Gastroesophageal sphincter (tissue), 3 donors: ENCODE data around the gene UPF2.

ENCODE experiments used
- POLR2A ChIP-seq, 2 donors: fragments of 450-650 bp; IDR thresholded peaks; one replicate each; pipeline ENCODE4 v1.6.1; 2017; ENCODE audit warnings: antibody characterized with exemption in 2 of 2, mild to moderate bottlenecking in 2 of 2, moderate library complexity in 1 of 2
- TF ChIP-seq, protein P1 (sequence below), 4 experiments: fragments of 200-600 bp in 2 of 4; fragments of 450-650 bp in 2 of 4; sonication (generic) in 1 of 4; IDR thresholded peaks; one replicate each; pipeline ENCODE4 v1.5.1; 2017 to 2019; ENCODE audit warnings: antibody characterized with exemption in 4 of 4, mild to moderate bottlenecking in 2 of 4, moderate library complexity in 2 of 4

DNA sequence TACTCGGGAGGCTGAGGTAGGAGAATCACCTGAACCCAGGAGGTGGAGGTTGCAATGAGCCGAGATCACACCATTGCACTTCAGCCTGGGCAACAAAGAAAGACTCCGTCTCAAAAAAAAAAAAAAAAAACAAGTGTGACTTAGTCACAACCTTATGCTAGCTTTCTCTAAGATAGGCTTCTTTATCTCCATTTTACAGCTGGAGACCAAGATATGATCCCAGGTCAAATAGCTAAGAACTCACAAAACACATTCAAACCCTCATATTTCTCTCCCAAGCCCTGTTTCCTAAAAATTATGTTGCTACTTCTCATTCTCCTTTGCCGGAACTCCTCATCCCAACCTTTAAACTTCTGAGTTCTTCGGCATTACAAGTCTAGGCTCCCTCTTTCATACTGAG lies 13.1 kb upstream of the UPF2 start:
- no peak for TF ChIP-seq POLR2A (IDR thresholded peaks at IDR 0.05)
- TF ChIP-seq, protein P1, sequence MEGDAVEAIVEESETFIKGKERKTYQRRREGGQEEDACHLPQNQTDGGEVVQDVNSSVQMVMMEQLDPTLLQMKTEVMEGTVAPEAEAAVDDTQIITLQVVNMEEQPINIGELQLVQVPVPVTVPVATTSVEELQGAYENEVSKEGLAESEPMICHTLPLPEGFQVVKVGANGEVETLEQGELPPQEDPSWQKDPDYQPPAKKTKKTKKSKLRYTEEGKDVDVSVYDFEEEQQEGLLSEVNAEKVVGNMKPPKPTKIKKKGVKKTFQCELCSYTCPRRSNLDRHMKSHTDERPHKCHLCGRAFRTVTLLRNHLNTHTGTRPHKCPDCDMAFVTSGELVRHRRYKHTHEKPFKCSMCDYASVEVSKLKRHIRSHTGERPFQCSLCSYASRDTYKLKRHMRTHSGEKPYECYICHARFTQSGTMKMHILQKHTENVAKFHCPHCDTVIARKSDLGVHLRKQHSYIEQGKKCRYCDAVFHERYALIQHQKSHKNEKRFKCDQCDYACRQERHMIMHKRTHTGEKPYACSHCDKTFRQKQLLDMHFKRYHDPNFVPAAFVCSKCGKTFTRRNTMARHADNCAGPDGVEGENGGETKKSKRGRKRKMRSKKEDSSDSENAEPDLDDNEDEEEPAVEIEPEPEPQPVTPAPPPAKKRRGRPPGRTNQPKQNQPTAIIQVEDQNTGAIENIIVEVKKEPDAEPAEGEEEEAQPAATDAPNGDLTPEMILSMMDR (IDR thresholded peaks at IDR 0.05): no peak
